Activated CD8-positive, alpha-beta memory T cell treated with anti-CD3 and anti-CD28 coated beads, Interleukin-2, amount 50 U/mL, for 24 hours (primary cell): Measurements from ENCODE around the gene IRF3.

Experiments used
- DNase-seq: peaks from one replicate; pipeline ENCODE4 v3.0.0-alpha.2; 2020; ENCODE audit errors: extremely low read depth

Gene IRF3

GRCh38 chr19:49616945-49617344 is 48.7 kb downstream of the IRF3 start:
- no peak for DNase-seq

GRCh38 chr19:49616532-49616931 is 49.1 kb downstream of the IRF3 start:
- DNase-seq, result no peak

GRCh38 chr19:49615861-49616260 is 49.8 kb downstream of the IRF3 start:
- DNase-seq, result no peak

GRCh38 chr19:49614096-49614833 is 51.4 kb downstream of the IRF3 start:
- no peak for DNase-seq

- no peak for DNase-seq
Observed at GRCh38 chr19:49613374-49613773, 52.3 kb downstream of the IRF3 start.
